ENCODE results near the gene PEX11G.

The PEX11G gene

DNA sequence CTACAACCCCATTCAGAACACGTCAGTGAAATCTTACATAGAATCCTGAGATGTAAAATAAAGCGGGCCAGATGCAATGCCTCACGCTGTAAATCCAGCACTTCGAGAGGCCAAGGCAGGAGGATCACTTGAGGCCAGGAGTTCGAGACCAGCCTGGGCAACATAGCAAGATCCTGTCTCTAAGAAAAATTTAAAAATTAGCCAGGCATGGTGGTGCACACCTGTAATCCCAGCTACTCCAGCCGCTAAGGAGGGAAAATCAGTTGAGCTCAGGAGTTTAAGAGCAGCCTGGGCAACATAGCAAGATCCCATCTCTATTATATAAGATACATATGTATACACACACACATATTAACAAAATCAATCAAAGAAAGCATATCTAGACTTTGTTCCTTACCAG, 41.2 kb downstream of the PEX11G start:
- no peak for DNase-seq (ENCODE audit: low spot score)
- in situ Hi-C loops (cut with MboI; ENCODE audit: low sequenced_read_pairs, unreplicated experiment), result no loop called here
- TF ChIP-seq, protein P1, sequence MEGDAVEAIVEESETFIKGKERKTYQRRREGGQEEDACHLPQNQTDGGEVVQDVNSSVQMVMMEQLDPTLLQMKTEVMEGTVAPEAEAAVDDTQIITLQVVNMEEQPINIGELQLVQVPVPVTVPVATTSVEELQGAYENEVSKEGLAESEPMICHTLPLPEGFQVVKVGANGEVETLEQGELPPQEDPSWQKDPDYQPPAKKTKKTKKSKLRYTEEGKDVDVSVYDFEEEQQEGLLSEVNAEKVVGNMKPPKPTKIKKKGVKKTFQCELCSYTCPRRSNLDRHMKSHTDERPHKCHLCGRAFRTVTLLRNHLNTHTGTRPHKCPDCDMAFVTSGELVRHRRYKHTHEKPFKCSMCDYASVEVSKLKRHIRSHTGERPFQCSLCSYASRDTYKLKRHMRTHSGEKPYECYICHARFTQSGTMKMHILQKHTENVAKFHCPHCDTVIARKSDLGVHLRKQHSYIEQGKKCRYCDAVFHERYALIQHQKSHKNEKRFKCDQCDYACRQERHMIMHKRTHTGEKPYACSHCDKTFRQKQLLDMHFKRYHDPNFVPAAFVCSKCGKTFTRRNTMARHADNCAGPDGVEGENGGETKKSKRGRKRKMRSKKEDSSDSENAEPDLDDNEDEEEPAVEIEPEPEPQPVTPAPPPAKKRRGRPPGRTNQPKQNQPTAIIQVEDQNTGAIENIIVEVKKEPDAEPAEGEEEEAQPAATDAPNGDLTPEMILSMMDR (IDR thresholded peaks at IDR 0.05; ENCODE audit: borderline replicate concordance, control extremely low read depth, extremely low read depth, insufficient read depth, missing control alignments), result no peak

DNA sequence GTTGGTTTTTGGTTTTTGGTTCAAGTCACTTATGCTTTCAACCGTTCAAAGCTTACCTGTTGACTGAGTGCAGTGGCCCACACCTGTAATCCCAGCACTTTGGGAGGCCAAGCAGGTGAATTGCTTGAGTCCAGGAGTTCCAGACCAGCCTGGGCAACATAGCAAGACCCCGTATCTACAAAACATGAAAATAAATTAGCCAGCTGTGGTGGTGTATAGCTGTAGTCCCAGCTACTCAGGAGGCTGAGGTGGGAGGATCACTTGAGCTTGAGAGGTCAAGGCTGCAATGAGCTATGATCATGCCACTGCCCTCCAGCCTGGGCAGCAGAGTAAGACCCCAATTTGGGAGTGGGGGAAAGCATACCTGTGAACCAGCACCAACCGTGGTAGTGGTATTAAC, 43.7 kb downstream of the PEX11G start:
- TF ChIP-seq, protein P1 (IDR thresholded peaks at IDR 0.05; ENCODE audit: borderline replicate concordance, control extremely low read depth, extremely low read depth, insufficient read depth, missing control alignments), result no peak
- in situ Hi-C loops (cut with MboI; ENCODE audit: low sequenced_read_pairs, unreplicated experiment), result no loop called here
- no peak for DNase-seq (ENCODE audit: low spot score)

DNA sequence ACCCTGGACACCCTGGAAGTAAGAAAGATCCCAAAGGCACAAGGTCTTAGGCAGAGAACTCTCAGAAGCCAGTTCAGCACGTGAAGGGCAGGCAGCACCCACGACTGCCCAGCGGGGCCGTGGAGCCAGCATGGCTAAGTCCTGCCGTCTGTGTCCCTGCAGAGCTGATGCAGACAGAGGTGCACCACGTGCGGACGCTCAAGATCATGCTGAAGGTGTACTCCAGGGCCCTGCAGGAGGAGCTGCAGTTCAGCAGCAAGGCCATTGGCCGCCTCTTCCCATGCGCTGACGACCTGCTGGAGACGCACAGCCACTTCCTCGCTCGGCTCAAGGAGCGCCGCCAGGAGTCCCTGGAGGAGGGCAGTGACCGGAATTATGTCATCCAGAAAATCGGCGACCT, 44.8 kb downstream of the PEX11G start:
- TF ChIP-seq, protein P1 (IDR thresholded peaks at IDR 0.05; ENCODE audit: borderline replicate concordance, control extremely low read depth, extremely low read depth, insufficient read depth, missing control alignments), result no peak
- in situ Hi-C loops (cut with MboI; ENCODE audit: low sequenced_read_pairs, unreplicated experiment), result no loop called here
- DNase-seq (ENCODE audit: low spot score), result no peak

DNA sequence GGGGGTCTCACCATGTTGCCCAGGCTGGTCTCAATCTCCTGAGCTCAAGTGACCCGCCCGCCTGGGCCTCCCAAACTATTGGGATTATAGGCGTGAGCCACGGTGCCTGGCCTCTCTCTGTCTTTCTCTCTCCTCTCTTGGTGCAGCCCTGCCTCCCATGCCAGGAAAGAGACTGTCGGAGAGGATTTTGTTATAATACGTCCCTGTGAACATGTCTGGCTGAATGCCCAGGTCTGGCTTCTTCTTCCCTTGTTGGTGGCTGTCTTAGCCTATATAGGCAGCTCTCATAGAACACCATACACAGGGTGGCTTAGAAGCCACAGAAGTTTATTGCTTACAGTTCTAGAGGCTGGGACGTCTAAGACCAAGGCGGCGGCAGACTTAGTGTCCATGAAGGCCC, 46.4 kb downstream of the PEX11G start:
- DNase-seq (ENCODE audit: low spot score), result no peak
- in situ Hi-C loops (cut with MboI; ENCODE audit: low sequenced_read_pairs, unreplicated experiment), result no loop called here
- TF ChIP-seq, protein P1 (IDR thresholded peaks at IDR 0.05; ENCODE audit: borderline replicate concordance, control extremely low read depth, extremely low read depth, insufficient read depth, missing control alignments), result no peak

DNA sequence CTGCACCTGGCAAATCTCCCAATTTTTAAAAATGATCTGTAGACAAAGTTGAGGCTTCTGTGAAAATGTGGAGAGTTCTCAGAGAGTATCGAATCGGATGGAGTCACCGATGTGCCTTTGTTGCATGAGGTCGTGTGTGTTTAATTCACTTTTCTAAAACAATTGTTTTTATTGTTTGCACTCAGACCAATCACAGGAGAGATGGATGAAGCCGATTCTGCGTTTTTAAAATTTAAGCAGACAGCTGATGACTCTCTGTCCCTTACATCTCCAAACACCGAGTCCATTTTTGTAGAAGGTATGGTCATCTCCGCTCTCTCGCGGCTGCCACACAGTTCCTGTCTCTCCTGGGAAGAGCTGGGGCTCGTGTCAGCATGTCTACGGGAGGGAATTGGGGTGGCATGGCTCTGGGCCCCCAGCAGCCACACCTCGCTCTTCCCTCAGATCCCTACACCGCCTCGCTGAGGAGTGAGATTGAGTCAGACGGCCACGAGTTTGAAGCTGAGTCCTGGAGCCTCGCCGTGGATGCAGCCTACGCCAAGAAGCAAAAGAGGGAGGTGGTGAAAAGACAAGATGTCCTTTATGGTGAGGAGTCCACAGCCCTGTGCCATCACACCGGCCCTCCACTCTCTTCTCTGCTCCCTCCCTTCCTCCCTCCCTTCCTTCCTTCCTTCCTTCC, 47.2 kb downstream of the PEX11G start:
- in situ Hi-C loops (cut with MboI; ENCODE audit: low sequenced_read_pairs, unreplicated experiment), result no loop called here
- TF ChIP-seq, protein P1 (IDR thresholded peaks at IDR 0.05; ENCODE audit: borderline replicate concordance, control extremely low read depth, extremely low read depth, insufficient read depth, missing control alignments), result no peak
- DNase-seq (ENCODE audit: low spot score), result no peak

DNA sequence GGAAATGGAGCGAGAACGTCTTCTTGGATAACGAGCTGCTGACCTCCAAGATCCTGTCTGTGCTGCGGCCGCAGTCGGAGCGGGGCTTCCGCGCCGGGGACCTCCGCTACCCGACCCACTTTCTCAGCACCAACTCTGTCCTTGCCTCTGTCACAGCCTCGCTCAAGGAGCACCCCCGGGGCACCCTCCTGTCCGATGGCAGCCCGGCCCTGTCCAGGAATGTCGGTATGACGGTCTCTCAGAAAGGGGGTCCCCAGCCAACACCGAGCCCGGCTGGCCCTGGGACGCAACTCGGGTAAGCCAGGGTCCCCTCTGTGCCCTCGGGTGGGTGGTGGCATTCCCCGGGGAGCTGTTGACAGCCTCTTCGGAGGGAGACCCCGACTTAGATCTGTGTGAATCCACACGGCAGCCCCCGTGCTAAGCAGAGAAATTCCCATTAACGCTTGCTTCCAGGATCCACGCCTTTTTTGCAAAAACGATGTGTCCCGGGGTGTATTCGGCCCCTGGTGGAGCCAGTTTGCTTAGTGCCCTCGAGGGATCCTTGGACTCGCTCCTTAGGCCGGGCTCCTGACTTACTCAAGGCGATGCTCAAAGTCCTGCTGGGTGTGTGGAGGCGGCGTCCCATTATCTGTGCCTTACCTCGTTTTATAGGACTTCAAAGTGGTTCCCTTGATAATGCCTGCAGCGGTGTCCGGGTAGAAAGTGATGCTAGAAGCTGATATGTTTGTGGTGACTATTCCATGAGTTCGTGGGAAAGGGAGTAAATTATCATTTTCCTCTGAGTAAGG, 48.5 kb downstream of the PEX11G start:
- TF ChIP-seq, protein P1 (IDR thresholded peaks at IDR 0.05; ENCODE audit: borderline replicate concordance, control extremely low read depth, extremely low read depth, insufficient read depth, missing control alignments), result no peak
- DNase-seq (ENCODE audit: low spot score), result no peak
- in situ Hi-C loops (cut with MboI; ENCODE audit: low sequenced_read_pairs, unreplicated experiment), result no loop called here
